Activated CD4-positive, CD25-positive, alpha-beta regulatory T cell treated with anti-CD3 and anti-CD28 coated beads, Interleukin-2, amount 50 U/mL, for 24 hours (primary cell): ENCODE results near the gene SLC25A19.
"Not testable (repeated sequence)": the region's sequence is repeated elsewhere in the genome, so short reads cannot be mapped to it uniquely, and the experiment has no call there.

Experiments
- ATAC-seq, 2 donors: fragments of 150-1000 bp; cut with Tn5 transposase; one replicate each; pipeline ENCODE4 v1.10.0; 2021; ENCODE audit warnings: mild to moderate bottlenecking in 1 of 2, moderate library complexity in 1 of 2

Gene SLC25A19

GRCh38 chr17:75267411-75268232 lies 21.6 kb downstream of the SLC25A19 start:
- no peak for ATAC-seq

- ATAC-seq, result no peak
Observed at GRCh38 chr17:75267153-75267410, 22.2 kb downstream of the SLC25A19 start.

- no peak for ATAC-seq
Observed at GRCh38 chr17:75266316-75267152, 22.7 kb downstream of the SLC25A19 start.

- no peak for ATAC-seq
Observed at GRCh38 chr17:75265614-75266315, 23.5 kb downstream of the SLC25A19 start.

- ATAC-seq, result no peak
Observed at GRCh38 chr17:75263055-75263454, 26.2 kb downstream of the SLC25A19 start.

GRCh38 chr17:75262112-75262606 lies 27.1 kb downstream of the SLC25A19 start:
- no peak for ATAC-seq

GRCh38 chr17:75261336-75262111 lies 27.7 kb downstream of the SLC25A19 start, which contains the start of the genes GGA3 and MRPS7:
Gene GGA3, minus strand, starts transcription at chr17:75261606. Its CDS starts 19 bp downstream, at chr17:75261587.
Gene MRPS7, plus strand, starts transcription at chr17:75261879. Its CDS starts 22 bp downstream, at chr17:75261901.
- peak; percentile 87 to 91 for ATAC-seq

GRCh38 chr17:75260641-75261335 lies 28.4 kb downstream of the SLC25A19 start:
- peak; percentile 70 to 73 for ATAC-seq

- not testable (repeated sequence) for ATAC-seq
Observed at GRCh38 chr17:75257228-75257627, 32.0 kb downstream of the SLC25A19 start.

GRCh38 chr17:75255954-75256698 lies 33.1 kb downstream of the SLC25A19 start:
- not testable (repeated sequence) for ATAC-seq

GRCh38 chr17:75252039-75252816 lies 37.0 kb downstream of the SLC25A19 start:
- no peak for ATAC-seq

GRCh38 chr17:75250009-75250471 lies 39.2 kb downstream of the SLC25A19 start:
- peak; percentile 99 for ATAC-seq

- ATAC-seq, result peak in 1 of 2 donors; percentile 11
Observed at GRCh38 chr17:75249564-75249963, 39.7 kb downstream of the SLC25A19 start.

GRCh38 chr17:75246404-75246803 lies 42.8 kb downstream of the SLC25A19 start:
- no peak for ATAC-seq

GRCh38 chr17:75245011-75245410 lies 44.2 kb downstream of the SLC25A19 start:
- no peak for ATAC-seq

GRCh38 chr17:75244133-75244866 lies 44.9 kb downstream of the SLC25A19 start:
- no peak for ATAC-seq

GRCh38 chr17:75242461-75243042 lies 46.7 kb downstream of the SLC25A19 start:
- ATAC-seq, result peak; percentile 8 to 30

GRCh38 chr17:75241996-75242460 lies 47.2 kb downstream of the SLC25A19 start:
- ATAC-seq, result no peak
